HepG2 (cell line): ENCODE results near the gene AHCYL1. TPM values are rescaled to one million over a fixed set of nuclear protein-coding genes. Genes with fewer than 3 reads are reported as not detected.
A peak's percentile ranks its signal among the peaks of the same experiment; 100 is the strongest.

ENCODE experiments used
- CC2D1A ChIP-seq: sonication (generic); formaldehyde crosslinking; IDR thresholded peaks from 2 replicates; pipeline ENCODE4 v1.8.1; 2023; ENCODE audit warnings: mild to moderate bottlenecking, missing genetic modification reagents
- ELF1 ChIP-seq: sonication (generic); formaldehyde crosslinking; IDR thresholded peaks from 2 replicates; pipeline ENCODE4 v1.4.0; 2020; ENCODE audit warnings: missing genetic modification reagents
- ELF4 ChIP-seq: sonication (generic); formaldehyde crosslinking; IDR thresholded peaks from 2 replicates; pipeline ENCODE4 v1.5.0; 2020; ENCODE audit warnings: missing genetic modification reagents, mild to moderate bottlenecking, moderate library complexity, borderline replicate concordance
- FOSL2 ChIP-seq: sonication (generic); formaldehyde crosslinking; IDR thresholded peaks from 2 replicates; pipeline ENCODE4 v1.4.0; 2020; ENCODE audit warnings: missing genetic modification reagents
- GATAD1 ChIP-seq: IDR thresholded peaks from 2 replicates; pipeline ENCODE4 v1.6.1; 2016; ENCODE audit warnings: missing genetic modification reagents, missing compliant biosample characterization
- HNRNPH1 ChIP-seq: fragments of 200-400 bp; formaldehyde crosslinking; optimal IDR thresholded peaks from 2 replicates; pipeline ENCODE3; 2017; ENCODE audit warnings: mild to moderate bottlenecking, low read depth, low read length
- KDM1A ChIP-seq: IDR thresholded peaks from 2 replicates; pipeline ENCODE4 v1.6.1; 2016; ENCODE audit warnings: missing compliant biosample characterization
- KLF12 ChIP-seq: sonication (generic); formaldehyde crosslinking; IDR thresholded peaks from 2 replicates; pipeline ENCODE4 v1.4.0; 2020; ENCODE audit warnings: missing genetic modification reagents, borderline replicate concordance
- NR2F2 ChIP-seq: IDR thresholded peaks from 2 replicates; pipeline ENCODE4 v1.6.1; 2012; ENCODE audit warnings: low read depth, inconsistent platforms, borderline replicate concordance
- PPARG ChIP-seq: conservative IDR thresholded peaks from 2 replicates; pipeline ENCODE4 v1.6.1; 2016; ENCODE audit warnings: missing biosample characterization, missing genetic modification reagents
- RARG ChIP-seq: sonication (generic); formaldehyde crosslinking; IDR thresholded peaks from 2 replicates; pipeline ENCODE4 v1.4.0; 2020; ENCODE audit warnings: low read depth, mild to moderate bottlenecking, missing genetic modification reagents
- SETDB1 ChIP-seq: sonication (generic); formaldehyde crosslinking; IDR thresholded peaks from 2 replicates; pipeline ENCODE4 v1.5.1; 2020; ENCODE audit warnings: missing genetic modification reagents, mild to moderate bottlenecking, borderline replicate concordance
- SRF ChIP-seq: IDR thresholded peaks from 2 replicates; pipeline ENCODE4 v1.6.1; 2011; ENCODE audit warnings: mild to moderate bottlenecking, low read depth, low read length, moderate library complexity
- TBX3 ChIP-seq: fragments of 450-650 bp; IDR thresholded peaks from 2 replicates; pipeline ENCODE4 v1.6.1; 2017; ENCODE audit warnings: antibody characterized with exemption, mild to moderate bottlenecking, inconsistent platforms, borderline replicate concordance
- ZNF431 ChIP-seq: sonication (generic); formaldehyde crosslinking; IDR thresholded peaks from 2 replicates; pipeline ENCODE4 v1.9.0; 2022; ENCODE audit warnings: missing genetic modification reagents, low read depth, mild to moderate bottlenecking, borderline replicate concordance
- ZNF552 ChIP-seq: sonication (generic); formaldehyde crosslinking; IDR thresholded peaks from 2 replicates; pipeline ENCODE4 v1.9.0; 2022; ENCODE audit warnings: missing genetic modification reagents, mild to moderate bottlenecking, borderline replicate concordance
- ZNF761 ChIP-seq: sonication (generic); formaldehyde crosslinking; conservative IDR thresholded peaks from 2 replicates; pipeline ENCODE4 v1.4.0; 2020; ENCODE audit warnings: mild to moderate bottlenecking, missing genetic modification reagents
- polyA plus RNA-seq, 8 experiments: library from polyadenylated mRNA; depleted of rRNA in 3 of 8; stranded (reverse) in 7 of 8; unstranded in 1 of 8; fragments of >200 nt; fragmentation: Illumina TruSeq in 4 of 8; extraction: Trizol in 4 of 8; gene quantifications; 2 replicates each; pipeline versions ENCODE4 v1.2.1 to v1.2.3, GENCODE V29; 2011 to 2016; ENCODE audit warnings: low read depth in 4 of 8, missing spikeins in 1 of 8, mixed read lengths in 1 of 8; ENCODE audit not compliant: insufficient read depth in 1 of 8
- total RNA-seq, 5 experiments: library from RNA; depleted of rRNA; stranded (reverse); fragments of >200 nt; fragmentation: Illumina TruSeq; extraction: Trizol; gene quantifications; 2 replicates each; pipeline ENCODE4 v1.2.3, GENCODE V29; 2016; ENCODE audit warnings: low read depth in 1 of 5
- TF ChIP-seq, protein P1 (sequence below): sonication (generic); formaldehyde crosslinking; IDR thresholded peaks from 2 replicates; pipeline ENCODE4; 2020; ENCODE audit warnings: missing genetic modification reagents, mild to moderate bottlenecking, borderline replicate concordance
- TF ChIP-seq, protein P2 (sequence below): IDR thresholded peaks from 2 replicates; pipeline ENCODE4 v1.6.1; 2018; ENCODE audit warnings: missing genetic modification reagents, mild to moderate bottlenecking, missing compliant biosample characterization
- TF ChIP-seq, protein P3 (sequence below): sonication (generic); formaldehyde crosslinking; IDR thresholded peaks from 2 replicates; pipeline ENCODE4 v1.4.0; 2020; ENCODE audit warnings: missing genetic modification reagents, borderline replicate concordance
- TF ChIP-seq, protein P4 (sequence below): sonication (generic); formaldehyde crosslinking; IDR thresholded peaks from 2 replicates; pipeline ENCODE4 v1.4.0; 2020; ENCODE audit warnings: mild to moderate bottlenecking, missing genetic modification reagents

AHCYL1 gene
- total and polyA plus RNA-seq, 2 of the 13 experiments (the other 11 are each of a cell fraction or from before 2014, with no cell fraction given), result 40.9 to 76.3 TPM

DNA sequence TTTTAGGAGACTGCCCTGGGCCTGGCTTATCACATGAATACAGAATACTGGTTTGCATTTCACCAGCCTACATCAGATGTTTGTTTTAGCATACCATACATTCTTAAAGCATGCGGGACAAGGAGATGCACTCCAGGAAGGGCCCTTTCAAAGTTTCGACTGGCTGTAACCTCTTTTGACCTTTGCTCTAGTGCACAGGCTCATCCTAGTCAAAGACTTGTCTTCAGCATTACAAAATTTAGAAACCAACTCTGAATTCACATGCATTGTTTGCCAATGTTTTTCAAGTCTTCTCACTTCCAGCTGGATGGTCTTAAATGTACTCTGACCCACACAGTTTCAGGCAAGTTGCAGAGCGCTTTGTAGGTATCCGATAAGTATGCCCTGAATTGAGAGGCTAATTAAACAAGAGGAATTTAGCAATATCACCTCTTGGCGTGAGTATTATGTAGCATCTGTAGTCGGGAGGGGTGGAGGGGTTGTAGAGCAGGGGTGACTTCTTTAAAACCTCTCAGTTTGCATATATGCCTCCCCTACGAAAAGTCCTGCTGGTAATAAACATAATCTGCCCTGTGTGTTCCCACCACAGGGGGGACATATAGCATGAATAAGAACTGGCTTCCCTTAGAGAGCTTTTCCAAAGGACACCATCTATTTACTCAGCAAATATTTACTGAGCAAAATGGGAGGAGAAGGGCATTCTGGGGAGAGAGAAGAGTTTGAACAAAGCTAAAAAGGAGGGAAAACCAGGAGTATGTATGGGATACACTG, 24.4 kb upstream of the AHCYL1 start (continued):
- TF ChIP-seq HNRNPH1 (no peak), KDM1A (CRISPR knock-in tag) (peak; percentile 50; the same call in 1 of the 2 replicates), SRF (no peak), ZNF552 (no peak), ELF4 (peak; percentile 61; the same call in 1 of the 2 replicates), SETDB1 (CRISPR knock-in tag) (no peak), ELF1 (CRISPR knock-in tag) (peak; percentile 18; the same call in 1 of the 2 replicates), RARG (0 out of 2 replicates have a peak, but pooled peaks have one; percentile 7), TBX3 (peak; percentile 60; the same call in 1 of the 2 replicates), ZNF431 (CRISPR knock-in tag) (no peak), KLF12 (CRISPR knock-in tag) (peak; percentile 65; the same call in 1 of the 2 replicates), FOSL2 (CRISPR knock-in tag) (0 out of 2 replicates have a peak, but pooled peaks have one; percentile 23), NR2F2 (peak; percentile 82), PPARG (CRISPR knock-in tag) (peak; percentile 92), ZNF761 (CRISPR knock-in tag) (0 out of 2 replicates have a peak, but pooled peaks have one; percentile 50), GATAD1 (CRISPR knock-in tag) (peak; percentile 45; the same call in 1 of the 2 replicates), CC2D1A (CRISPR knock-in tag) (no peak)
- TF ChIP-seq, protein P1, sequence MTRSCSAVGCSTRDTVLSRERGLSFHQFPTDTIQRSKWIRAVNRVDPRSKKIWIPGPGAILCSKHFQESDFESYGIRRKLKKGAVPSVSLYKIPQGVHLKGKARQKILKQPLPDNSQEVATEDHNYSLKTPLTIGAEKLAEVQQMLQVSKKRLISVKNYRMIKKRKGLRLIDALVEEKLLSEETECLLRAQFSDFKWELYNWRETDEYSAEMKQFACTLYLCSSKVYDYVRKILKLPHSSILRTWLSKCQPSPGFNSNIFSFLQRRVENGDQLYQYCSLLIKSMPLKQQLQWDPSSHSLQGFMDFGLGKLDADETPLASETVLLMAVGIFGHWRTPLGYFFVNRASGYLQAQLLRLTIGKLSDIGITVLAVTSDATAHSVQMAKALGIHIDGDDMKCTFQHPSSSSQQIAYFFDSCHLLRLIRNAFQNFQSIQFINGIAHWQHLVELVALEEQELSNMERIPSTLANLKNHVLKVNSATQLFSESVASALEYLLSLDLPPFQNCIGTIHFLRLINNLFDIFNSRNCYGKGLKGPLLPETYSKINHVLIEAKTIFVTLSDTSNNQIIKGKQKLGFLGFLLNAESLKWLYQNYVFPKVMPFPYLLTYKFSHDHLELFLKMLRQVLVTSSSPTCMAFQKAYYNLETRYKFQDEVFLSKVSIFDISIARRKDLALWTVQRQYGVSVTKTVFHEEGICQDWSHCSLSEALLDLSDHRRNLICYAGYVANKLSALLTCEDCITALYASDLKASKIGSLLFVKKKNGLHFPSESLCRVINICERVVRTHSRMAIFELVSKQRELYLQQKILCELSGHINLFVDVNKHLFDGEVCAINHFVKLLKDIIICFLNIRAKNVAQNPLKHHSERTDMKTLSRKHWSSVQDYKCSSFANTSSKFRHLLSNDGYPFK, result no peak
- TF ChIP-seq, protein P2, sequence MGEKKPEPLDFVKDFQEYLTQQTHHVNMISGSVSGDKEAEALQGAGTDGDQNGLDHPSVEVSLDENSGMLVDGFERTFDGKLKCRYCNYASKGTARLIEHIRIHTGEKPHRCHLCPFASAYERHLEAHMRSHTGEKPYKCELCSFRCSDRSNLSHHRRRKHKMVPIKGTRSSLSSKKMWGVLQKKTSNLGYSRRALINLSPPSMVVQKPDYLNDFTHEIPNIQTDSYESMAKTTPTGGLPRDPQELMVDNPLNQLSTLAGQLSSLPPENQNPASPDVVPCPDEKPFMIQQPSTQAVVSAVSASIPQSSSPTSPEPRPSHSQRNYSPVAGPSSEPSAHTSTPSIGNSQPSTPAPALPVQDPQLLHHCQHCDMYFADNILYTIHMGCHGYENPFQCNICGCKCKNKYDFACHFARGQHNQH, result no peak; the same call in 1 of the 2 replicates
- TF ChIP-seq, protein P3, sequence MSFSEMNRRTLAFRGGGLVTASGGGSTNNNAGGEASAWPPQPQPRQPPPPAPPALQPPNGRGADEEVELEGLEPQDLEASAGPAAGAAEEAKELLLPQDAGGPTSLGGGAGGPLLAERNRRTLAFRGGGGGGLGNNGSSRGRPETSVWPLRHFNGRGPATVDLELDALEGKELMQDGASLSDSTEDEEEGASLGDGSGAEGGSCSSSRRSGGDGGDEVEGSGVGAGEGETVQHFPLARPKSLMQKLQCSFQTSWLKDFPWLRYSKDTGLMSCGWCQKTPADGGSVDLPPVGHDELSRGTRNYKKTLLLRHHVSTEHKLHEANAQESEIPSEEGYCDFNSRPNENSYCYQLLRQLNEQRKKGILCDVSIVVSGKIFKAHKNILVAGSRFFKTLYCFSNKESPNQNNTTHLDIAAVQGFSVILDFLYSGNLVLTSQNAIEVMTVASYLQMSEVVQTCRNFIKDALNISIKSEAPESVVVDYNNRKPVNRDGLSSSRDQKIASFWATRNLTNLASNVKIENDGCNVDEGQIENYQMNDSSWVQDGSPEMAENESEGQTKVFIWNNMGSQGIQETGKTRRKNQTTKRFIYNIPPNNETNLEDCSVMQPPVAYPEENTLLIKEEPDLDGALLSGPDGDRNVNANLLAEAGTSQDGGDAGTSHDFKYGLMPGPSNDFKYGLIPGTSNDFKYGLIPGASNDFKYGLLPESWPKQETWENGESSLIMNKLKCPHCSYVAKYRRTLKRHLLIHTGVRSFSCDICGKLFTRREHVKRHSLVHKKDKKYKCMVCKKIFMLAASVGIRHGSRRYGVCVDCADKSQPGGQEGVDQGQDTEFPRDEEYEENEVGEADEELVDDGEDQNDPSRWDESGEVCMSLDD (CRISPR knock-in tag), result no peak; the same call in 1 of the 2 replicates
- TF ChIP-seq, protein P4, sequence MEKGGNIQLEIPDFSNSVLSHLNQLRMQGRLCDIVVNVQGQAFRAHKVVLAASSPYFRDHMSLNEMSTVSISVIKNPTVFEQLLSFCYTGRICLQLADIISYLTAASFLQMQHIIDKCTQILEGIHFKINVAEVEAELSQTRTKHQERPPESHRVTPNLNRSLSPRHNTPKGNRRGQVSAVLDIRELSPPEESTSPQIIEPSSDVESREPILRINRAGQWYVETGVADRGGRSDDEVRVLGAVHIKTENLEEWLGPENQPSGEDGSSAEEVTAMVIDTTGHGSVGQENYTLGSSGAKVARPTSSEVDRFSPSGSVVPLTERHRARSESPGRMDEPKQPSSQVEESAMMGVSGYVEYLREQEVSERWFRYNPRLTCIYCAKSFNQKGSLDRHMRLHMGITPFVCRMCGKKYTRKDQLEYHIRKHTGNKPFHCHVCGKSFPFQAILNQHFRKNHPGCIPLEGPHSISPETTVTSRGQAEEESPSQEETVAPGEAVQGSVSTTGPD (CRISPR knock-in tag), result peak; percentile 51; the same call in 1 of the 2 replicates
